B cell (primary cell): ENCODE measurements around the gene ZNF821. TPM values are rescaled to one million over a fixed set of nuclear protein-coding genes. Genes with fewer than 3 reads are reported as not detected.
"Not testable (repeated sequence)": the region's sequence is repeated elsewhere in the genome, so short reads cannot be mapped to it uniquely, and the experiment has no call there.

Experiments
- ATAC-seq: fragments of 200-7000 bp; cut with Tn5 transposase; one replicate; pipeline ENCODE4 v1.10.0; 2021; ENCODE audit warnings: low read depth, mild to moderate bottlenecking, moderate number of reproducible peaks, moderate library complexity
- CTCF ChIA-PET: fragments of 350-600 bp; sonication (Branson Sonifier 250); formaldehyde crosslinking; loops from one replicate; lab custom pipeline; 2021; ENCODE audit warnings: antibody characterized with exemption, inconsistent platforms; lab: Charles Lee
- POLR2A ChIA-PET: fragments of 350-600 bp; sonication (Branson Sonifier 250); formaldehyde crosslinking; loops from one replicate; lab custom pipeline; 2021; ENCODE audit warnings: antibody characterized with exemption; lab: Charles Lee
- DNase-seq: peaks from one replicate; pipeline ENCODE4 v3.0.0; 2013
- H2AFZ ChIP-seq: 2 replicates; pipeline ENCODE4 v1.6.1; 2012; ENCODE audit warnings: mild to moderate bottlenecking, low read depth, low read length; ENCODE audit not compliant: insufficient read depth, poor library complexity, severe bottlenecking
- H3K27ac ChIP-seq, 2 donors: 1 replicate in 1 of 2; 2 replicates in 1 of 2; pipeline ENCODE4 v1.5.1; 2012 to 2013; ENCODE audit warnings: low read length in 2 of 2, mild to moderate bottlenecking in 2 of 2, moderate library complexity in 1 of 2
- H3K27me3 ChIP-seq, 4 experiments: fragments of 200-600 bp in 1 of 4; sonication (generic) in 1 of 4; replicated peaks in 1 of 4; 1 replicate in 2 of 4; 2 replicates in 2 of 4; pipeline versions ENCODE4 v1.6.1 to v1.7.0; 2013 to 2016; ENCODE audit warnings: low read length in 3 of 4, mild to moderate bottlenecking in 2 of 4, mixed read lengths in 1 of 4, moderate library complexity in 1 of 4; ENCODE audit not compliant: insufficient read depth in 4 of 4, control insufficient read depth in 3 of 4; ENCODE audit errors: control extremely low read depth in 1 of 4
- H3K36me3 ChIP-seq, 2 experiments: replicated peaks in 1 of 2; 1 replicate in 1 of 2; 2 replicates in 1 of 2; pipeline versions ENCODE4 v1.6.1 to v1.7.1; 2013; ENCODE audit warnings: low read length in 1 of 2; ENCODE audit not compliant: insufficient read depth in 2 of 2, control insufficient read depth in 1 of 2; ENCODE audit errors: control extremely low read depth in 1 of 2, extremely low read depth in 1 of 2
- H3K4me1 ChIP-seq, 2 donors: fragments of 200-600 bp in 1 of 2; sonication (generic) in 1 of 2; 1 replicate in 1 of 2; 2 replicates in 1 of 2; pipeline versions ENCODE4 v1.5.1 to v1.6.1; 2013 to 2017; ENCODE audit warnings: low read length in 2 of 2; ENCODE audit not compliant: control insufficient read depth in 2 of 2, insufficient read depth in 2 of 2
- H3K4me2 ChIP-seq: replicated peaks from 2 replicates; pipeline ENCODE3; 2012; ENCODE audit warnings: mild to moderate bottlenecking, low read depth, low read length; ENCODE audit not compliant: poor library complexity, severe bottlenecking
- H3K4me3 ChIP-seq, 5 experiments: fragments of 200-600 bp in 1 of 5; sonication (generic) in 1 of 5; 1 replicate in 3 of 5; 2 replicates in 2 of 5; pipeline versions ENCODE4 v1.5.1 to v1.7.0; 2011 to 2016; ENCODE audit warnings: low read length in 4 of 5, mild to moderate bottlenecking in 4 of 5, low read depth in 2 of 5, control low read depth in 1 of 5, moderate library complexity in 1 of 5; ENCODE audit not compliant: insufficient read depth in 1 of 5; ENCODE audit errors: control extremely low read depth in 1 of 5, extremely low read depth in 1 of 5
- H3K79me2 ChIP-seq: fragments of 200-600 bp; sonication (generic); one replicate; pipeline ENCODE4 v1.6.0; 2016; ENCODE audit warnings: low read length; ENCODE audit not compliant: control insufficient read depth, insufficient read depth
- H3K9ac ChIP-seq: fragments of 200-600 bp; sonication (generic); 2 replicates; pipeline ENCODE4 v1.6.1; 2017; ENCODE audit warnings: mild to moderate bottlenecking, low read length, moderate library complexity
- H3K9me3 ChIP-seq, 3 donors: one replicate each; pipeline versions ENCODE4 v1.6.1 to v1.7.1; 2013; ENCODE audit warnings: low read length in 2 of 3; ENCODE audit not compliant: control insufficient read depth in 2 of 3, insufficient read depth in 1 of 3; ENCODE audit errors: control extremely low read depth in 1 of 3
- H4K20me1 ChIP-seq: 2 replicates; pipeline ENCODE4 v1.6.0; 2012; ENCODE audit warnings: mild to moderate bottlenecking, low read length; ENCODE audit not compliant: insufficient read depth, control insufficient read depth, poor library complexity, severe bottlenecking
- H3K27ac Mint-ChIP-seq: one replicate; pipeline ENCODE4 v1.8.0; 2021; ENCODE audit warnings: mixed read lengths
- H3K27me3 Mint-ChIP-seq: one replicate; pipeline ENCODE4 v1.8.0; 2021; ENCODE audit warnings: mixed read lengths
- H3K4me1 Mint-ChIP-seq: one replicate; pipeline ENCODE4 v1.8.0; 2021; ENCODE audit warnings: mixed read lengths
- H3K4me3 Mint-ChIP-seq: one replicate; pipeline ENCODE4 v1.8.0; 2021; ENCODE audit warnings: mixed read lengths
- H3K9me3 Mint-ChIP-seq: one replicate; pipeline ENCODE4 v1.8.0; 2022; ENCODE audit warnings: mixed read lengths; ENCODE audit not compliant: insufficient read depth
- CTCF ChIP-seq: fragments of 200-600 bp; IDR thresholded peaks from one replicate; pipeline ENCODE4 v1.8.0; 2022; ENCODE audit warnings: antibody characterized with exemption, mild to moderate bottlenecking
- EZH2 ChIP-seq: IDR thresholded peaks from 2 replicates; pipeline ENCODE4 v1.6.1; 2012; ENCODE audit warnings: borderline replicate concordance, low read depth, mild to moderate bottlenecking, moderate library complexity, low read length; ENCODE audit not compliant: insufficient read depth, poor library complexity, severe bottlenecking
- WGBS: methylation state at CpG from one replicate; pipeline ENCODE4 v1.1.5; 2013; ENCODE audit warnings: missing lambda C conversion rate; ENCODE audit not compliant: insufficient coverage; 5-methylcytosine and 5-hydroxymethylcytosine counted together
- intact Hi-C: fragments of 100-400 bp; cut with micrococcal nuclease; formaldehyde crosslinking; loops from one replicate; pipeline ENCODE4 v1.10.0; 2022
- polyA plus RNA-seq: library from polyadenylated mRNA; depleted of rRNA; stranded (reverse); fragments of >200 nt; gene quantifications from 2 replicates; pipeline ENCODE4 v1.2.3, GENCODE V29; 2012
- total RNA-seq, 2 donors: library from RNA; stranded (reverse); fragments of 120-200 nt in 1 of 2; gene quantifications; 1 replicate in 1 of 2; 2 replicates in 1 of 2; pipeline versions ENCODE4 v1.2.3 to v1.2.4, GENCODE V29; 2013 to 2022

The ZNF821 gene
- total and polyA plus RNA-seq, 2 donors (not counting 1 experiment from before 2014, with no cell fraction given), result 35.6 to 35.8 TPM

- Histone ChIP-seq H3K4me2 (no peak overlapping the region), H3K27me3 (no peaks in the 10 kb centered on the region), H3K4me3 (no peak overlapping the region), H4K20me1 (no peaks in the 10 kb centered on the region), H3K9ac (no peak overlapping the region), H2AFZ (no peak overlapping the region), H3K4me1 (no peaks in the 10 kb centered on the region), H3K36me3 (peaks cover 2 to 67% of the 10 kb centered on the region in 2 experiments), H3K27ac (no peak overlapping the region), H3K9me3 (no peaks in the 10 kb centered on the region), H3K79me2 (peaks cover 24% of the 10 kb centered on the region)
- ChIA-PET POLR2A (no interaction called here), CTCF (interaction anchor here (0.6 to 2.6 kb wide), 2 partner anchors 15 to 1580 kb away, joined by 3 to 10 read pairs; no protein-coding TSS in a partner anchor)
- intact Hi-C loops, result no loop called here
- H3K27me3 Mint-ChIP-seq, result no peaks in the 10 kb centered on the region
- ATAC-seq (no peak), DNase-seq (no peak)
- WGBS, result 93% methylated on average over 3 of the region's 3 CpGs
- peaks cover 3% of the 10 kb centered on the region for H3K4me1 Mint-ChIP-seq
- no peak for TF ChIP-seq EZH2
- TF ChIP-seq CTCF, result no peak
- no peak overlapping the region for H3K4me3 Mint-ChIP-seq
- H3K27ac Mint-ChIP-seq, result no peak overlapping the region
- H3K9me3 Mint-ChIP-seq, result no peaks in the 10 kb centered on the region
Observed at GRCh38 chr16:71867939-71868338, 16.0 kb downstream of the ZNF821 start.

GRCh38 chr16:71867175-71867574 lies 16.8 kb downstream of the ZNF821 start:
- H3K4me3 Mint-ChIP-seq, H3K4me1 Mint-ChIP-seq, intact Hi-C loops, H3K4me3 ChIP-seq, H4K20me1 ChIP-seq, H3K4me2 ChIP-seq, H3K9ac ChIP-seq, H3K9me3 Mint-ChIP-seq, H3K27me3 Mint-ChIP-seq, H3K9me3 ChIP-seq, H3K27me3 ChIP-seq, POLR2A ChIA-PET, ATAC-seq, H3K27ac ChIP-seq, H3K27ac Mint-ChIP-seq, DNase-seq, H2AFZ ChIP-seq, H3K4me1 ChIP-seq: not testable (repeated sequence)
- WGBS, result 100% methylated on average over 2 of the region's 6 CpGs
- CTCF ChIA-PET, result interaction anchor here (0.6 to 2.6 kb wide), 2 partner anchors 15 to 1579 kb away, joined by 3 to 10 read pairs; no protein-coding TSS in a partner anchor
- H3K36me3 ChIP-seq, result peaks cover 2 to 71% of the 10 kb centered on the region in 2 experiments
- H3K79me2 ChIP-seq, result peaks cover 20% of the 10 kb centered on the region
